ENCODE measurements around the gene SNX20.

The SNX20 gene

GRCh38 chr16:50665128-50665878, 15.8 kb downstream of the SNX20 start:
- Histone ChIP-seq H3K9ac (no peak overlapping the region), H3K79me2 (ENCODE audit: insufficient read depth, low read depth) (no peaks in the 10 kb centered on the region), H3K27me3 (ENCODE audit: insufficient read depth, low read depth) (no peaks in the 10 kb centered on the region), H3K4me1 (ENCODE audit: low read depth, poor library complexity, severe bottlenecking) (no peaks in the 10 kb centered on the region), H3K4me3 (IDR thresholded peaks at IDR 0.05; ENCODE audit: insufficient read depth, low read depth, low read length) (no peak overlapping the region), H3K36me3 (ENCODE audit: insufficient read depth) (no peaks in the 10 kb centered on the region), H2AFZ (ENCODE audit: low read depth) (no peak overlapping the region; the same call in 1 of the 2 replicates), H3K4me2 (no peak overlapping the region), H4K20me1 (ENCODE audit: insufficient read depth) (no peaks in the 10 kb centered on the region), H3K27ac (no peak overlapping the region)
- TF ChIP-seq CTCF (conservative IDR thresholded peaks at IDR 0.05; ENCODE audit: low read depth, low read length): peak; percentile 55; the same call in 1 of the 2 replicates

GRCh38 chr16:50664270-50664669, 16.8 kb downstream of the SNX20 start:
- H3K79me2 ChIP-seq (ENCODE audit: insufficient read depth, low read depth): no peaks in the 10 kb centered on the region
- H3K4me1 ChIP-seq (ENCODE audit: low read depth, poor library complexity, severe bottlenecking): no peaks in the 10 kb centered on the region
- no peak overlapping the region for H3K4me3 ChIP-seq (IDR thresholded peaks at IDR 0.05; ENCODE audit: insufficient read depth, low read depth, low read length)
- no peak overlapping the region for H2AFZ ChIP-seq (ENCODE audit: low read depth)
- no peak overlapping the region for H3K4me2 ChIP-seq
- no peaks in the 10 kb centered on the region for H4K20me1 ChIP-seq (ENCODE audit: insufficient read depth)
- no peaks in the 10 kb centered on the region for H3K36me3 ChIP-seq (ENCODE audit: insufficient read depth)
- TF ChIP-seq CTCF (conservative IDR thresholded peaks at IDR 0.05; ENCODE audit: low read depth, low read length): no peak
- H3K27ac ChIP-seq: no peak overlapping the region
- no peak overlapping the region for H3K9ac ChIP-seq
- no peaks in the 10 kb centered on the region for H3K27me3 ChIP-seq (ENCODE audit: insufficient read depth, low read depth)

GRCh38 chr16:50662306-50662940, 18.7 kb downstream of the SNX20 start:
- no peak overlapping the region for H2AFZ ChIP-seq (ENCODE audit: low read depth)

GRCh38 chr16:50659806-50660205, 21.3 kb downstream of the SNX20 start:
- Histone ChIP-seq H3K4me2 (no peak overlapping the region), H3K9ac (no peak overlapping the region), H3K4me1 (ENCODE audit: low read depth, poor library complexity, severe bottlenecking) (no peaks in the 10 kb centered on the region), H3K4me3 (IDR thresholded peaks at IDR 0.05; ENCODE audit: insufficient read depth, low read depth, low read length) (no peak overlapping the region), H3K27ac (no peak overlapping the region), H4K20me1 (ENCODE audit: insufficient read depth) (no peaks in the 10 kb centered on the region), H3K79me2 (ENCODE audit: insufficient read depth, low read depth) (no peaks in the 10 kb centered on the region), H2AFZ (ENCODE audit: low read depth) (no peak overlapping the region), H3K36me3 (ENCODE audit: insufficient read depth) (no peaks in the 10 kb centered on the region), H3K27me3 (ENCODE audit: insufficient read depth, low read depth) (no peaks in the 10 kb centered on the region)
- TF ChIP-seq CTCF (conservative IDR thresholded peaks at IDR 0.05; ENCODE audit: low read depth, low read length): no peak

More at GRCh38 chr16:50662306-50662940, 18.7 kb downstream of the SNX20 start:
- TF ChIP-seq CTCF (conservative IDR thresholded peaks at IDR 0.05; ENCODE audit: low read depth, low read length): no peak
- no peaks in the 10 kb centered on the region for H4K20me1 ChIP-seq (ENCODE audit: insufficient read depth)
- H3K4me3 ChIP-seq (IDR thresholded peaks at IDR 0.05; ENCODE audit: insufficient read depth, low read depth, low read length): no peak overlapping the region
- no peaks in the 10 kb centered on the region for H3K36me3 ChIP-seq (ENCODE audit: insufficient read depth)
- no peak overlapping the region for H3K9ac ChIP-seq
- no peaks in the 10 kb centered on the region for H3K27me3 ChIP-seq (ENCODE audit: insufficient read depth, low read depth)
- no peak overlapping the region for H3K4me2 ChIP-seq
- H3K27ac ChIP-seq: no peak overlapping the region
- no peaks in the 10 kb centered on the region for H3K79me2 ChIP-seq (ENCODE audit: insufficient read depth, low read depth)
- H3K4me1 ChIP-seq (ENCODE audit: low read depth, poor library complexity, severe bottlenecking): no peaks in the 10 kb centered on the region

All from KMS-11 (cell line).